ENCODE data around the gene RIMBP2.

- TF ChIP-seq CTCF (IDR thresholded peaks at IDR 0.05) = no peak
- TF ChIP-seq POLR2A (IDR thresholded peaks at IDR 0.05) = no peak
These were observed 354.0 kb downstream of the RIMBP2 start for GRCh38 chr12:130362060-130362459.

Measured in lower leg skin (tissue), 3 donors.